Measurements from ENCODE around the gene PRKRA. TPM values are rescaled to one million over a fixed set of nuclear protein-coding genes. Genes with fewer than 3 reads are reported as not detected.
A peak's percentile ranks its signal among the peaks of the same experiment; 100 is the strongest.

PRKRA gene
- 49.6 and 61.3 TPM in 2 replicates for total RNA-seq

DNA sequence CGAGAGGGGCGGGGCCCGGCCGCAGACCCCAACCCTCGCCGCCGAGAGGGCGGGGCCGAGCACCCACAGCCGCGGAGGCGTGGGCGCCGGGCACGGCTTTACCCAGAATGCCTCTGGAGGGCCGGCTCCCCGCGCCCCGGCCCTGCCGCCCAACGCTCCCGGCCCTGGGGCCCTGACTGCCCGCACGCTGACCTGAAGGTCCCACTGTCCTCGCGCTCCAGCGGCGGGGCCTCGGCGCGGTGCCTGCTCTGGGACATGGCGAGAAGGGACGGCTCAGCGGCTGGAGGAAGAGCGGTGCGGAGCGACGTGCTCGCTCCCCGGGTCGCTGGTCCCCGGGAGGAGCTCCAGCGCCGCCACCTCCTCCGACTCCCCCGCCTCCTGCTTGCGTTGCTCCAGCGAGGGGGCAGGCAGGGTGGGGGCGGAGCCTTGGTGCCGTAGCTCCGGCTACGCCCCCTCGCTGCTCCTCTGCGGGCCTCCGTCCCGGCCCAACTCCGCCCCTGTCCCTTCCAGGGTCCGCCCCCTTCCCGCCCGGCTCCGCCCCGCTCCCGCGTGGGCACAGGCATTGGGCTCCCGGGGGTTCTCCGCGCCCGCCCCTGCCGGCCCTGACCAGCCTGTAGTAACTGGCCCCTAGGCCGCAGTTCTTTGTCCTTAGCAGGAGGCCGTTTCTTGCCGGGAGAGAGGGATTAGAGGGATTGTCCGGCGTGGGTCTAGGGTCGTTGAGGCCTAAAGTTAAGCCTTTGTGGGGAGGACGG is at the start of gene PRKRA, which contains the start of gene PJVK:
PRKRA (minus strand) TSS at position 402 of the 752 bp plus-strand sequence; CDS start at position 257, 145 bp downstream.
PJVK (plus strand) TSS at position 605 of the 752 bp plus-strand sequence. CDS start 2,032 bp downstream, outside the sequence.
- peak within 1 kb of the TSS; percentile 87 for H3K4me3 Mint-ChIP-seq
- ATAC-seq (ENCODE audit: low read depth) (peak; percentile 91), DNase-seq (peak; percentile 97)
- intact Hi-C loops (cut with micrococcal nuclease), result loop anchor here (1.0 to 10.0 kb wide), 8 partner anchors 11 to 1556 kb away; partner anchors contain the start of genes CWC22, FKBP7 and SESTD1
- no peaks in the 10 kb centered on the region for H3K9me3 Mint-ChIP-seq
- peaks cover 28% of the 10 kb centered on the region for H3K36me3 Mint-ChIP-seq (ENCODE audit: low read depth)
- TF ChIP-seq, protein P1, sequence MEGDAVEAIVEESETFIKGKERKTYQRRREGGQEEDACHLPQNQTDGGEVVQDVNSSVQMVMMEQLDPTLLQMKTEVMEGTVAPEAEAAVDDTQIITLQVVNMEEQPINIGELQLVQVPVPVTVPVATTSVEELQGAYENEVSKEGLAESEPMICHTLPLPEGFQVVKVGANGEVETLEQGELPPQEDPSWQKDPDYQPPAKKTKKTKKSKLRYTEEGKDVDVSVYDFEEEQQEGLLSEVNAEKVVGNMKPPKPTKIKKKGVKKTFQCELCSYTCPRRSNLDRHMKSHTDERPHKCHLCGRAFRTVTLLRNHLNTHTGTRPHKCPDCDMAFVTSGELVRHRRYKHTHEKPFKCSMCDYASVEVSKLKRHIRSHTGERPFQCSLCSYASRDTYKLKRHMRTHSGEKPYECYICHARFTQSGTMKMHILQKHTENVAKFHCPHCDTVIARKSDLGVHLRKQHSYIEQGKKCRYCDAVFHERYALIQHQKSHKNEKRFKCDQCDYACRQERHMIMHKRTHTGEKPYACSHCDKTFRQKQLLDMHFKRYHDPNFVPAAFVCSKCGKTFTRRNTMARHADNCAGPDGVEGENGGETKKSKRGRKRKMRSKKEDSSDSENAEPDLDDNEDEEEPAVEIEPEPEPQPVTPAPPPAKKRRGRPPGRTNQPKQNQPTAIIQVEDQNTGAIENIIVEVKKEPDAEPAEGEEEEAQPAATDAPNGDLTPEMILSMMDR (IDR thresholded peaks at IDR 0.05), result no peak
- peak within 1 kb of the TSS; percentile 86 for H3K27ac Mint-ChIP-seq
- peaks cover 28% of the 10 kb centered on the region for H3K4me1 Mint-ChIP-seq
- ChIA-PET CTCF (interaction anchor here (0.8 to 1.1 kb wide), 4 partner anchors 31 to 80 kb away, joined by 3 to 11 read pairs (median 4); no protein-coding TSS in a partner anchor), POLR2A (interaction anchor here (0.5 to 2.5 kb wide), 20 partner anchors 14 to 1286 kb away, joined by 3 to 70 read pairs (median 5); partner anchors contain the start of genes FKBP7, HNRNPA3, NFE2L2 and PLEKHA3)
- H3K27me3 Mint-ChIP-seq, result no peaks in the 10 kb centered on the region

DNA sequence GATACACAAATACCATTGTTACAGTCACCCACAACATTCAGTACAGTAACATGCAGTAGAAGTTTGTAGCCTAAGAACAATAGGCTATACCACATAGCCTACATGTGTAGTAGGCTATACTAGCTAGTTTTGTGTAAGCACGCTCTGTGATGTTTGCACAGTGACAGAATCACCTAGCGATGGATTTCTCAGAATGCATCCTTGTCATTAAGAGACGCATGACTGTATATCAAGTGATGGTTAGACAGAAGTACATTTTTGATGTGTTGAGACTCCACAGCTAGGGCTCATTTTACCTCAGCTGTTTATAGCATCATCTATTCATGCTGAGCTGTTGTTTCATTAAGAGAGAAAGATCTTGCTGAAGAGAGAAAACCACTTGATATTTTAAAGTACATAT is 48.7 kb upstream of the PRKRA start:
- H3K27me3 Mint-ChIP-seq, result no peaks in the 10 kb centered on the region
- peaks cover 85% of the 10 kb centered on the region for H3K36me3 Mint-ChIP-seq (ENCODE audit: low read depth)
- no peak overlapping the region for H3K4me3 Mint-ChIP-seq
- DNase-seq (no peak), ATAC-seq (ENCODE audit: low read depth) (no peak)
- ChIA-PET POLR2A (no interaction called here), CTCF (no interaction called here)
- intact Hi-C loops (cut with micrococcal nuclease), result no loop called here
- TF ChIP-seq, protein P1 (IDR thresholded peaks at IDR 0.05), result no peak
- peaks cover 7% of the 10 kb centered on the region for H3K4me1 Mint-ChIP-seq
- H3K9me3 Mint-ChIP-seq, result no peaks in the 10 kb centered on the region
- no peak overlapping the region for H3K27ac Mint-ChIP-seq

DNA sequence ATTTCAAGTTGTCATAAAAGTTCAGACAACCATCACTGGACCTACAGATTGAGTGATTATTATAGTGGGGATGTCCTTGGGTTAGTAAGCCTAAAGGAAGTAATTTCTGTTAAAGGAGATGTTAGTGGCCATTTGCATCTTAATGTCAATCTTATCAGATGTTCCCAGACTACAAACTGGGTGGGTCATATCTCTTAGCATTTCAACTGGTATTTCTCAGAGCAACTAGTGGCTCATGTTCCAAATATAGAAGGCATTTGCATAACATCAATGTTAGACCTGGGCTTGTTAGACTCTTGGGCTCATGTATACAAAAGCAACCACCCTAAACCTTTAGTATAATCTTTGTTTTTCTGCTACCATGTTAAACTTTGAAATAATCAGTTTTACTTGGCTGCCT is 47.2 kb upstream of the PRKRA start:
- CTCF ChIA-PET, result no interaction called here
- POLR2A ChIA-PET, result interaction anchor here (0.6 kb wide), 1 partner anchor 80 kb away, joined by 4 read pairs; no protein-coding TSS in a partner anchor
- Mint-ChIP-seq H3K4me1 (peaks cover 7% of the 10 kb centered on the region), H3K4me3 (no peak overlapping the region), H3K9me3 (no peaks in the 10 kb centered on the region), H3K27me3 (no peaks in the 10 kb centered on the region), H3K36me3 (ENCODE audit: low read depth) (peaks cover 85% of the 10 kb centered on the region), H3K27ac (no peak overlapping the region)
- TF ChIP-seq, protein P1 (IDR thresholded peaks at IDR 0.05), result no peak
- no peak for ATAC-seq (ENCODE audit: low read depth)
- intact Hi-C loops (cut with micrococcal nuclease), result no loop called here
- no peak for DNase-seq

DNA sequence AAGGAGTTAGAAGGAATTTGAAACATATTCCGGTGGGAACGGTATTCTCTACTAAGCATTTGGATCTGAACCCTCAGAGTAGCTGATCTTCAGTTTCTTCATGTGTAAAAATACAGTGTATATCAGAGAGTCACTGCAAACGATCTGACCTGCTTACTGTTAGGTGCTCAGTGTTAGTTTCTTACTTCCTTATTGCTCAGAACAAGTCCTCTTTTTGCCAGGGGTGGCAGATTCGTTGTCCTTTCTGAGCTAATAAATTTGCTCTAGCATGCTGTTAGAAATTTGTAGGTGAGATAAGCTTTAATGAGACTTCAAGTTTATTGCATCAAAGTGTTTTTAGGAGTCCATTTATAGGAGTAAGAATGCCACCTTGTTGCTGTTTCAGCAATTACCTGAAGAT is 45.1 kb upstream of the PRKRA start:
- CTCF ChIA-PET, result no interaction called here
- H3K4me3 Mint-ChIP-seq, result no peak overlapping the region
- TF ChIP-seq, protein P1 (IDR thresholded peaks at IDR 0.05), result no peak
- POLR2A ChIA-PET, result no interaction called here
- H3K4me1 Mint-ChIP-seq, result peaks cover 7% of the 10 kb centered on the region
- peaks cover 79% of the 10 kb centered on the region for H3K36me3 Mint-ChIP-seq (ENCODE audit: low read depth)
- ATAC-seq (ENCODE audit: low read depth) (no peak), DNase-seq (no peak)
- H3K9me3 Mint-ChIP-seq, result no peaks in the 10 kb centered on the region
- H3K27ac Mint-ChIP-seq, result no peak overlapping the region
- intact Hi-C loops (cut with micrococcal nuclease), result no loop called here
- no peaks in the 10 kb centered on the region for H3K27me3 Mint-ChIP-seq

DNA sequence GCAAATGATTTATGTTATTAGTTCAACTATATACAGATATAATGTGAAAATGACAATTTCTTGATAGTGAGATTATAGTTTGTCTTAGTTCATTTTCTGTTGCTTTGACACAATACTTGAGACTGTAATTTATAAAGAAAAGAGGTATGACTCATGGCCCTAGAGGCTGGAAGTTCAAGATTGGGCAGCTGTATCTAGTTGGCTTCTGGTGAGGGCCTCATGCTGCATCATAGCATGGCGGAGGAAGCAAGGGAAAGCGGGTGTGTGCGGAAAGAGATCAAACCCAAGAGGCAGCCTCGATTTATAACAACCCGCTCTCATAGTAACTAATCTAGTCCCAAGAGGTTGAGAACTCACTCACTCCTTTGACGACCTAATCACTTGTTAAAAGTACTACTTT is 40.6 kb upstream of the PRKRA start:
- H3K27me3 Mint-ChIP-seq, result no peaks in the 10 kb centered on the region
- CTCF ChIA-PET, result no interaction called here
- DNase-seq (no peak), ATAC-seq (ENCODE audit: low read depth) (no peak)
- peaks cover 79% of the 10 kb centered on the region for H3K36me3 Mint-ChIP-seq (ENCODE audit: low read depth)
- no peak overlapping the region for H3K4me3 Mint-ChIP-seq
- intact Hi-C loops (cut with micrococcal nuclease), result no loop called here
- H3K4me1 Mint-ChIP-seq, result peaks cover 2% of the 10 kb centered on the region
- no peaks in the 10 kb centered on the region for H3K9me3 Mint-ChIP-seq
- POLR2A ChIA-PET, result no interaction called here
- H3K27ac Mint-ChIP-seq, result no peak overlapping the region
- TF ChIP-seq, protein P1 (IDR thresholded peaks at IDR 0.05), result no peak

Data from activated B cell treated with CpG ODN at 0.5 μM for 24 hours (primary cell).